ENCODE results near the gene CAPN5. TPM values are rescaled to one million over a fixed set of nuclear protein-coding genes. Genes with fewer than 3 reads are reported as not detected.

CAPN5 gene
- total RNA-seq, 4 donors from 2014 or later = 15.9 to 24.5 (median 19.8) TPM

DNA sequence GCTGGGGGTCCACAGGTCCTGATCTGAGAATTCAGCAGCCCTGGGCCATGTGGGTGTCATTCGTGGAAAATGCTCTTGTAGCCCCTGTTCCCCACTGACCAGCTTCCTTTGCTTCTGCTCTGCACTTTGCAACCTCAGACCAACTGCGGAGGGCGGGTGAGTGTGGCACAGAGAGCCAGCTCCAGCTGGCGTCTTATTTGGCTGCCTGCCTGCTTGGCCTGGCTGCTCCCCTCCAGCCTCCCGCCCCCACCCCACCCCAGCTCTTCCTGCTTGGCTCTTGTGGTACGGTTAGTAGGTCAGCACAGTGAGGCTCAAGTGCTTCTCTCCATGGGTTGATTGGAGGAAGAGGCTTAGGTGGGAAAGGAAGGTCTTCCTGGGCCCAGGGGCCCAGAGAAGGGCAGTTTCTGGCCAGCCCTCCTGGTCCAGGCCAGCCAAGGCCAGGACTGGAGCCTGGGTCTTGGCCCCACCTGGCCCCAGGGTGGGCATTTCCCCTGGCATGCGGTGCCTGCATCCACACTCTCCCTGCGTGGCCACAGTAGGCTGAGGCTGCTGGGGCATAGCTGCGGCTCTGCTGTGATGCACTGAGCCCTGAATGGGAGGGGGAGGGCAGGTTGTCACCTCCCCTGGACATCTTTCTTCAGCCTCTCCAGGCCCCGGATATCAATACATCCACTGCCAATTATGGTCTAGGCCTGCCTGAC, 87.8 kb downstream of the CAPN5 start:
- no peak overlapping the region for H3K27ac ChIP-seq
- no peak overlapping the region for H3K4me3 ChIP-seq
- H3K4me1 ChIP-seq = peaks cover 0 to 28% (median 10%) of the 10 kb centered on the region in 4 donors
- H3K9me3 ChIP-seq = no peaks in the 10 kb centered on the region
- no peak for DNase-seq (ENCODE audit: low spot score in 2 of 2)
- 33 to 35% methylated on average over 4 to 7 of the region's 10 CpGs for WGBS, 2 donors
- no peaks in the 10 kb centered on the region for H3K27me3 ChIP-seq
- H3K36me3 ChIP-seq = no peaks in the 10 kb centered on the region
- TF ChIP-seq, protein P1, sequence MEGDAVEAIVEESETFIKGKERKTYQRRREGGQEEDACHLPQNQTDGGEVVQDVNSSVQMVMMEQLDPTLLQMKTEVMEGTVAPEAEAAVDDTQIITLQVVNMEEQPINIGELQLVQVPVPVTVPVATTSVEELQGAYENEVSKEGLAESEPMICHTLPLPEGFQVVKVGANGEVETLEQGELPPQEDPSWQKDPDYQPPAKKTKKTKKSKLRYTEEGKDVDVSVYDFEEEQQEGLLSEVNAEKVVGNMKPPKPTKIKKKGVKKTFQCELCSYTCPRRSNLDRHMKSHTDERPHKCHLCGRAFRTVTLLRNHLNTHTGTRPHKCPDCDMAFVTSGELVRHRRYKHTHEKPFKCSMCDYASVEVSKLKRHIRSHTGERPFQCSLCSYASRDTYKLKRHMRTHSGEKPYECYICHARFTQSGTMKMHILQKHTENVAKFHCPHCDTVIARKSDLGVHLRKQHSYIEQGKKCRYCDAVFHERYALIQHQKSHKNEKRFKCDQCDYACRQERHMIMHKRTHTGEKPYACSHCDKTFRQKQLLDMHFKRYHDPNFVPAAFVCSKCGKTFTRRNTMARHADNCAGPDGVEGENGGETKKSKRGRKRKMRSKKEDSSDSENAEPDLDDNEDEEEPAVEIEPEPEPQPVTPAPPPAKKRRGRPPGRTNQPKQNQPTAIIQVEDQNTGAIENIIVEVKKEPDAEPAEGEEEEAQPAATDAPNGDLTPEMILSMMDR (IDR thresholded peaks at IDR 0.05) = no peak
- TF ChIP-seq POLR2A (IDR thresholded peaks at IDR 0.05) (no peak), EP300 (IDR thresholded peaks at IDR 0.05) (no peak)

DNA sequence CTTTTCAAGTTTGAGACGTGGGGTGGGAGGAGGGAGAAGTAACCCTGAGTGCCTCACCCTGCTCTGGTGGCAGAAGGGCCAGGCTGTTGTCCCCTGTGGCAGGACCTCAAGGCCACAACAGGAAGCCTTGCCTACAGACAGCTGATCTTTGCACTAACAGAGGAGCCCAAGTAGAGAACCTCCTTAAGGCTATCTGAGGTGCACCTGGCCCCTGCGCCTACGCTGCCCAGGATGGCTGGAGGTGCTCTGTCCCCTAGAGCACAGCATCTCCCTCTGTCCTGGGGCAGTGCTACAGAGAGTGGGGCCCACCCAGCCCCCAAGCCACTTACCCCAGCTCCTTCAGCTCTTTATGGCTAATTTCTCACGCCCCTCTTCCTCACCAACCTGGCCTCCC, 88.3 kb downstream of the CAPN5 start:
- Histone ChIP-seq H3K4me1 (peaks cover 0 to 28% (median 10%) of the 10 kb centered on the region in 4 donors), H3K27me3 (no peaks in the 10 kb centered on the region), H3K4me3 (no peak overlapping the region), H3K36me3 (no peaks in the 10 kb centered on the region), H3K9me3 (no peaks in the 10 kb centered on the region), H3K27ac (no peak overlapping the region)
- TF ChIP-seq, protein P1 (IDR thresholded peaks at IDR 0.05) = no peak
- TF ChIP-seq EP300 (IDR thresholded peaks at IDR 0.05) (no peak), POLR2A (IDR thresholded peaks at IDR 0.05) (no peak)
- DNase-seq (ENCODE audit: low spot score in 2 of 2) = no peak
- WGBS, 2 donors = 75 to 88% methylated on average over 4 of the region's 4 CpGs

DNA sequence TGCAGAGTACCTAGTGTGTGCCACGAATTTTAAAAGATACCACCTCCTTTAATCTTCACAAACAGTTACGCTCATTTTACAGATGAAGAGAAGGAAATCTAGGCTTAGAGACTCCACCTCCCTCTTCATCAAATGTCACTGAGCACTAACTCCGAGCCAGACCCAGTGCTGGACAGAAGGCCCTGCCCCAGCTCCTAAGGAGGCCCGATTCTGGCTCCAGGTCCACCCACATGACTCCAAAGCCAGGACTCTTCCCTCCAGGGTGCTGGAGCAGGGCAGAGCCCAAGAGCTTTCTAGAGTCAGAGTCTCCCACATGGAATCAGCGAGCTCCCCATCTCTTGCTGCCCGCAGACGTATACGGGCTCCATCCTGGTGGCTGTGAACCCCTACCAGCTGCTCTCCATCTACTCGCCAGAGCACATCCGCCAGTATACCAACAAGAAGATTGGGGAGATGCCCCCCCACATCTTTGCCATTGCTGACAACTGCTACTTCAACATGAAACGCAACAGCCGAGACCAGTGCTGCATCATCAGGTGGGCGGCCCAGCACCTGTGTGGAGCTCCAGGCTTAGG, 88.9 kb downstream of the CAPN5 start:
- TF ChIP-seq, protein P1 (IDR thresholded peaks at IDR 0.05) = no peak
- TF ChIP-seq POLR2A (IDR thresholded peaks at IDR 0.05) = no peak
- TF ChIP-seq EP300 (IDR thresholded peaks at IDR 0.05) = no peak

DNA sequence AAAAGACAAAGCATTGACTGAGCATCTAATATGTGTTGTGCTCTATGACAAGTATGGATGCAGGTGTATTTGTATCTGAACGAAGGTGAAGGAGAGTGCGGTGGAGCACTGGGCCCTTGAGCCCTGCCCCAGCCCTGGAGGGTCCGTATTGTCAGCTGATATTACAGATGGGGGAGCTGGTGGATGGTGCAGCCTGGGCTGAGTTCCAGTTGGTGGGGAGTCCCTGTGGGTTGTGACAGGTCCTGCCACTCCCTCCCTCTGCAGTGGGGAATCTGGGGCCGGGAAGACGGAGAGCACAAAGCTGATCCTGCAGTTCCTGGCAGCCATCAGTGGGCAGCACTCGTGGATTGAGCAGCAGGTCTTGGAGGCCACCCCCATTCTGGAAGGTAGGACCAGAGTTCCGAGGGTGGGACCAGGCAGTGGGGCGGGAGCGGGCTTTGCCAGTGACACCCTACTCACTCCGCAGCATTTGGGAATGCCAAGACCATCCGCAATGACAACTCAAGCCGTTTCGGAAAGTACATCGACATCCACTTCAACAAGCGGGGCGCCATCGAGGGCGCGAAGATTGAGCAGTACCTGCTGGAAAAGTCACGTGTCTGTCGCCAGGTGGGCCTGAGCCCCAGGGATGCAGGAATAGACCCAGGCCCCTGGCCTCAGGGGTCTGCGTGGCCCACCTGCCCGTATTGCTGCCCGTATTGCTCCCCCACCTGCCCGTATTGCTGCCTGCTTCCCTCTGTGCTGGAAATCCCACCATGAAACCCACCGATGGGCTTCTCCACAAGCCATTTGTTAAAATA, 89.8 kb downstream of the CAPN5 start:
- 94 to 96% methylated on average over 23 to 26 of the region's 26 CpGs for WGBS, 2 donors
- no peaks in the 10 kb centered on the region for H3K36me3 ChIP-seq
- H3K27me3 ChIP-seq = no peaks in the 10 kb centered on the region
- H3K9me3 ChIP-seq = no peaks in the 10 kb centered on the region
- H3K4me1 ChIP-seq = peaks cover 0 to 28% (median 10%) of the 10 kb centered on the region in 4 donors
- no peak for DNase-seq (ENCODE audit: low spot score in 2 of 2)
- no peak overlapping the region for H3K27ac ChIP-seq
- H3K4me3 ChIP-seq = no peak overlapping the region
- TF ChIP-seq EP300 (IDR thresholded peaks at IDR 0.05) = no peak
- TF ChIP-seq, protein P1 (IDR thresholded peaks at IDR 0.05) = no peak
- TF ChIP-seq POLR2A (IDR thresholded peaks at IDR 0.05) = no peak

More for the DNA sequence above, 88.9 kb downstream of the CAPN5 start:
- no peaks in the 10 kb centered on the region for H3K27me3 ChIP-seq
- no peaks in the 10 kb centered on the region for H3K36me3 ChIP-seq
- 90 to 91% methylated on average over 13 of the region's 13 CpGs for WGBS, 2 donors
- DNase-seq (ENCODE audit: low spot score in 2 of 2) = no peak
- H3K9me3 ChIP-seq = no peaks in the 10 kb centered on the region
- peaks cover 0 to 28% (median 10%) of the 10 kb centered on the region in 4 donors for H3K4me1 ChIP-seq
- H3K4me3 ChIP-seq = no peak overlapping the region
- H3K27ac ChIP-seq = no peak overlapping the region

Data from tibial nerve (tissue), 4 donors.